Thoracic aorta (tissue), 2 donors: ENCODE measurements around the gene TOX2. TPM values are rescaled to one million over a fixed set of nuclear protein-coding genes. Genes with fewer than 3 reads are reported as not detected.

ENCODE experiments used
- ATAC-seq: fragments of 150-250 bp; one replicate; pipeline ENCODE4 v1.8.0; 2017; ENCODE audit warnings: low read depth; ENCODE audit not compliant: insufficient number of reproducible peaks, low FRiP score
- DNase-seq: peaks from one replicate; pipeline ENCODE4 v3.0.0-alpha.2; 2020; ENCODE audit warnings: low spot score
- H3K27ac ChIP-seq, 2 donors: fragments of 200-600 bp; sonication (generic); 1 replicate in 1 of 2; 2 replicates in 1 of 2; pipeline ENCODE4 v1.5.1; 2016; ENCODE audit warnings: mild to moderate bottlenecking in 2 of 2, moderate library complexity in 2 of 2
- H3K27me3 ChIP-seq: fragments of 200-600 bp; sonication (generic); replicated peaks from 2 replicates; pipeline ENCODE4 v1.6.0; 2016; ENCODE audit warnings: mild to moderate bottlenecking; ENCODE audit not compliant: insufficient read depth
- H3K36me3 ChIP-seq: fragments of 200-600 bp; sonication (generic); one replicate; pipeline ENCODE4 v1.5.1; 2016
- H3K4me1 ChIP-seq, 2 donors: fragments of 200-600 bp; sonication (generic); 1 replicate in 1 of 2; 2 replicates in 1 of 2; pipeline versions ENCODE4 v1.5.1 to v1.6.0; 2016; ENCODE audit warnings: low read depth in 2 of 2, mild to moderate bottlenecking in 1 of 2; ENCODE audit not compliant: control insufficient read depth in 1 of 2
- H3K4me3 ChIP-seq: fragments of 200-600 bp; sonication (generic); 2 replicates; pipeline ENCODE4 v1.5.1; 2016; ENCODE audit warnings: mild to moderate bottlenecking
- H3K9me3 ChIP-seq: fragments of 200-600 bp; sonication (generic); 2 replicates; pipeline ENCODE4 v1.5.1; 2016
- total RNA-seq, 2 donors: library from RNA; depleted of rRNA; stranded (reverse); fragments of >200 nt; gene quantifications; one replicate each; pipeline versions ENCODE4 v1.1.0 to v1.2.3, GENCODE V29; 2016
- TF ChIP-seq, protein P1 (sequence below): fragments of 200-600 bp; sonication (generic); IDR thresholded peaks from one replicate; pipeline ENCODE4 v1.5.1; 2019; ENCODE audit warnings: antibody characterized with exemption

Gene TOX2
- total RNA-seq, 2 donors from 2014 or later = 4.2 to 14.6 TPM

- TF ChIP-seq, protein P1, sequence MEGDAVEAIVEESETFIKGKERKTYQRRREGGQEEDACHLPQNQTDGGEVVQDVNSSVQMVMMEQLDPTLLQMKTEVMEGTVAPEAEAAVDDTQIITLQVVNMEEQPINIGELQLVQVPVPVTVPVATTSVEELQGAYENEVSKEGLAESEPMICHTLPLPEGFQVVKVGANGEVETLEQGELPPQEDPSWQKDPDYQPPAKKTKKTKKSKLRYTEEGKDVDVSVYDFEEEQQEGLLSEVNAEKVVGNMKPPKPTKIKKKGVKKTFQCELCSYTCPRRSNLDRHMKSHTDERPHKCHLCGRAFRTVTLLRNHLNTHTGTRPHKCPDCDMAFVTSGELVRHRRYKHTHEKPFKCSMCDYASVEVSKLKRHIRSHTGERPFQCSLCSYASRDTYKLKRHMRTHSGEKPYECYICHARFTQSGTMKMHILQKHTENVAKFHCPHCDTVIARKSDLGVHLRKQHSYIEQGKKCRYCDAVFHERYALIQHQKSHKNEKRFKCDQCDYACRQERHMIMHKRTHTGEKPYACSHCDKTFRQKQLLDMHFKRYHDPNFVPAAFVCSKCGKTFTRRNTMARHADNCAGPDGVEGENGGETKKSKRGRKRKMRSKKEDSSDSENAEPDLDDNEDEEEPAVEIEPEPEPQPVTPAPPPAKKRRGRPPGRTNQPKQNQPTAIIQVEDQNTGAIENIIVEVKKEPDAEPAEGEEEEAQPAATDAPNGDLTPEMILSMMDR = no peak
- no peak for DNase-seq
- no peaks in the 10 kb centered on the region for H3K36me3 ChIP-seq
- H3K4me1 ChIP-seq = peaks cover 34 to 62% of the 10 kb centered on the region in 2 donors
- no peaks in the 10 kb centered on the region for H3K9me3 ChIP-seq
- no peaks in the 10 kb centered on the region for H3K27me3 ChIP-seq
- peak overlapping the region; percentile 2 to 41 for H3K27ac ChIP-seq
- peak overlapping the region; percentile 29 for H3K4me3 ChIP-seq
- no peak for ATAC-seq
Observed at GRCh38 chr20:43942201-43942590, 27.5 kb downstream of the TOX2 start.

DNA sequence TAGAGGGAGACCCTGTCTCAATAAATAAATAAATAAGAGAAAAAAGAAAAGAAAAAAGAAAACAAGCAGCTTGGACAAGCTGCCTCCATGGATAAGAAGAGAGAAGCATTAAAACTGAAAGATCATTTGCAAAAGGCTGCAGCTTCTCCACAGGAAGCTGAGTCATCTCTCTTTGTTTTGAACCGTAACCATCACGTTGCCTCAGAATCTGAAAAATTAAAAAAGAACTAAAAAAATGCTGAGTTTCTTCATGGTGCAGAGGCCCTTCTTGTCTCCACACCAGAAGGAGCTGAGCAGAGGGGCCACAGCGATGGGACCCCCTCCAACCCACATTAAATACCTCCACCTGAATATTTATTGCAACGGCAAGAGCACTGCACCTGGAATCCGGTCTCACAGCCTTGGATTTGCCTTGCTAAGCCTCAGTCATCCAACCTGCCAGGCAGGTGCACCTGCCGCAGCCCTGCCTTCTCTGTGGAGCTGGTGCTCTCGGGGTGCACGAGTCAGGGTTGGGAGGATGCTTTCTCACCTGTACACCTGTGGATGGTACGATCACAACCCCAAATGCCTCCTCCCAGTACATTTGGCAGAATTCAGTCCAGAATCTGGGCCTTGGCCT, 28.1 kb downstream of the TOX2 start:
- H3K4me1 ChIP-seq = peaks cover 28 to 56% of the 10 kb centered on the region in 2 donors
- no peaks in the 10 kb centered on the region for H3K27me3 ChIP-seq
- H3K9me3 ChIP-seq = no peaks in the 10 kb centered on the region
- H3K27ac ChIP-seq = peak overlapping the region; percentile 2 to 41
- H3K4me3 ChIP-seq = peak overlapping the region; percentile 29
- DNase-seq (no peak), ATAC-seq (no peak)
- no peaks in the 10 kb centered on the region for H3K36me3 ChIP-seq
- TF ChIP-seq, protein P1 = no peak

DNA sequence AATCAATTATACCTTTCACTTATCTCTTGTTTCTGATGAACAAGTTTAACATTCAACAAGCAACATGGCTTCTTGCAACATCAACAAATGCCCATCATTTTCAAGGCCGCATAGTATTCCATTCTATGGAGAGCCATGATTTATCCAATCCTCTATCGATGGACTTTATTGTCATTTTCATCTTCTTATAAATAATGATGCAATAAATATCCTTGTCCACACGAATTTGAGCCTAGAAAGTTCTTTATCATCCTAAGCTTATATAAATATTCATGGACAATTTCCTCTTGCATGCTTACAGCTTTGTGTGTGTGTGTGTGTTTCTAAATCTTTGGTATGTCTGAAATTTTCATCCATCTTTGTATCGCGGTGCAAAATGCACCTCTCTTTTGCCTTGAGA, 29.1 kb downstream of the TOX2 start:
- TF ChIP-seq, protein P1 = no peak
- Histone ChIP-seq H3K4me1 (peaks cover 19 to 47% of the 10 kb centered on the region in 2 donors), H3K9me3 (no peaks in the 10 kb centered on the region), H3K27me3 (no peaks in the 10 kb centered on the region), H3K27ac (no peak overlapping the region), H3K4me3 (no peak overlapping the region), H3K36me3 (no peaks in the 10 kb centered on the region)
- ATAC-seq (no peak), DNase-seq (no peak)

GRCh38 chr20:43944653-43945235, 30.1 kb downstream of the TOX2 start:
- Histone ChIP-seq H3K27me3 (no peaks in the 10 kb centered on the region), H3K36me3 (no peaks in the 10 kb centered on the region), H3K4me1 (peaks cover 12 to 36% of the 10 kb centered on the region in 2 donors), H3K9me3 (no peaks in the 10 kb centered on the region), H3K27ac (no peak overlapping the region), H3K4me3 (no peak overlapping the region)
- TF ChIP-seq, protein P1 = no peak
- DNase-seq (no peak), ATAC-seq (no peak)

- Histone ChIP-seq H3K4me1 (peaks cover 11 to 28% of the 10 kb centered on the region in 2 donors), H3K4me3 (no peak overlapping the region), H3K27ac (no peak overlapping the region), H3K36me3 (no peaks in the 10 kb centered on the region), H3K9me3 (no peaks in the 10 kb centered on the region), H3K27me3 (no peaks in the 10 kb centered on the region)
- no peak for ATAC-seq
- no peak for DNase-seq
- TF ChIP-seq, protein P1 = no peak
Observed at GRCh38 chr20:43945391-43946205, 30.9 kb downstream of the TOX2 start.
